CD4-positive, alpha-beta memory T cell (primary cell): ENCODE data around the gene ZBTB7A. TPM values are rescaled to one million over a fixed set of nuclear protein-coding genes. Genes with fewer than 3 reads are reported as not detected.

Source experiments
- CTCF ChIA-PET: fragments of 350-600 bp; sonication (Branson Sonifier 250); formaldehyde crosslinking; loops from one replicate; lab custom pipeline; 2021; ENCODE audit warnings: inconsistent platforms; ENCODE audit not compliant: partially characterized antibody; lab: Charles Lee
- POLR2A ChIA-PET: fragments of 350-600 bp; sonication (Branson Sonifier 250); formaldehyde crosslinking; loops from one replicate; lab custom pipeline; 2021; ENCODE audit not compliant: partially characterized antibody; lab: Charles Lee
- DNase-seq, 5 donors: peaks; one replicate each; pipeline versions ENCODE4 v3.0.0 to v3.0.0-alpha.2; 2020 to 2022; ENCODE audit warnings: mixed read lengths in 1 of 5
- H3K27ac ChIP-seq: one replicate; pipeline ENCODE4 v1.7.0; 2013; ENCODE audit warnings: low read depth, low read length
- H3K27me3 ChIP-seq: 2 replicates; pipeline ENCODE4 v1.7.0; 2013; ENCODE audit warnings: mild to moderate bottlenecking, low read length, moderate library complexity; ENCODE audit not compliant: insufficient read depth
- H3K36me3 ChIP-seq: 2 replicates; pipeline ENCODE4 v1.7.0; 2013; ENCODE audit warnings: mild to moderate bottlenecking, low read length, moderate library complexity; ENCODE audit not compliant: insufficient read depth
- H3K4me1 ChIP-seq: 2 replicates; pipeline ENCODE4 v1.7.0; 2013; ENCODE audit warnings: mild to moderate bottlenecking, low read length, moderate library complexity; ENCODE audit not compliant: insufficient read depth
- H3K4me3 ChIP-seq, 2 donors: one replicate each; pipeline ENCODE4 v1.7.0; 2013; ENCODE audit warnings: low read length in 2 of 2, mild to moderate bottlenecking in 1 of 2
- H3K9me3 ChIP-seq, 2 donors: one replicate each; pipeline ENCODE4 v1.7.0; 2013; ENCODE audit warnings: low read length in 2 of 2, control low read depth in 1 of 2; ENCODE audit not compliant: control insufficient read depth in 1 of 2
- H3K27ac Mint-ChIP-seq, 7 donors: one replicate each; pipeline ENCODE4 v1.8.0; 2020 to 2021; ENCODE audit warnings: mixed read lengths in 7 of 7, mild to moderate bottlenecking in 6 of 7, inconsistent platforms in 3 of 7, moderate library complexity in 3 of 7
- H3K27me3 Mint-ChIP-seq, 2 donors: one replicate each; pipeline ENCODE4 v1.8.0; 2020 to 2021; ENCODE audit warnings: mixed read lengths in 2 of 2
- H3K36me3 Mint-ChIP-seq, 2 donors: one replicate each; pipeline ENCODE4 v1.8.0; 2020 to 2021; ENCODE audit warnings: mixed read lengths in 2 of 2, inconsistent platforms in 1 of 2, mild to moderate bottlenecking in 1 of 2
- H3K4me1 Mint-ChIP-seq, 4 donors: one replicate each; pipeline ENCODE4 v1.8.0; 2020 to 2021; ENCODE audit warnings: mixed read lengths in 4 of 4, mild to moderate bottlenecking in 1 of 4
- H3K4me3 Mint-ChIP-seq, 8 donors: one replicate each; pipeline ENCODE4 v1.8.0; 2020 to 2021; ENCODE audit warnings: mixed read lengths in 8 of 8, mild to moderate bottlenecking in 7 of 8, moderate library complexity in 6 of 8, inconsistent platforms in 3 of 8
- H3K9me3 Mint-ChIP-seq, 8 donors: one replicate each; pipeline ENCODE4 v1.8.0; 2020 to 2021; ENCODE audit warnings: mixed read lengths in 8 of 8, mild to moderate bottlenecking in 5 of 8, inconsistent platforms in 3 of 8, moderate library complexity in 1 of 8
- intact Hi-C: fragments of 100-400 bp; cut with micrococcal nuclease; formaldehyde crosslinking; loops from one replicate; pipeline ENCODE4 v1.15.1; 2023
- polyA plus RNA-seq, 2 donors: library from polyadenylated mRNA; unstranded; fragments of 300-500 nt; fragmentation: Illumina TruSeq; gene quantifications; one replicate each; pipeline ENCODE4 v1.2.3, GENCODE V29; 2021
- total RNA-seq, 2 experiments: library from RNA; stranded (reverse); gene quantifications; one replicate each; pipeline ENCODE4 v1.2.3, GENCODE V29; 2021

The ZBTB7A gene
- total and polyA plus RNA-seq, 4 experiments from 2014 or later = 9.6 to 57.7 (median 52.6) TPM

- POLR2A ChIA-PET = interaction anchor here (0.7 to 1.3 kb wide), 3 partner anchors 21 to 34 kb away, joined by 3 to 5 read pairs (median 3); no protein-coding TSS in a partner anchor
- CTCF ChIA-PET = interaction anchor here (1.0 kb wide), 1 partner anchor 19 kb away, joined by 4 read pairs; no protein-coding TSS in a partner anchor
- Mint-ChIP-seq H3K27ac (peak overlapping the region in 4 of 7 donors; percentile 24 to 74 (median 33)), H3K4me1 (peaks cover 11 to 46% (median 31%) of the 10 kb centered on the region in 4 donors), H3K4me3 (no peak overlapping the region), H3K27me3 (no peaks in the 10 kb centered on the region), H3K36me3 (no peaks in the 10 kb centered on the region), H3K9me3 (no peaks in the 10 kb centered on the region)
- DNase-seq = no peak
- intact Hi-C loops = no loop called here
- Histone ChIP-seq H3K27me3 (no peaks in the 10 kb centered on the region), H3K4me1 (peaks cover 62% of the 10 kb centered on the region), H3K4me3 (no peak overlapping the region), H3K27ac (no peak overlapping the region), H3K36me3 (no peaks in the 10 kb centered on the region), H3K9me3 (no peaks in the 10 kb centered on the region)
Measured at GRCh38 chr19:4081441-4082129, 14.9 kb upstream of the ZBTB7A start.

GRCh38 chr19:4080473-4080872 is 13.8 kb upstream of the ZBTB7A start:
- intact Hi-C loops = no loop called here
- DNase-seq = no peak
- H3K4me1 ChIP-seq = peaks cover 51% of the 10 kb centered on the region
- H3K4me3 ChIP-seq = no peak overlapping the region
- no peaks in the 10 kb centered on the region for H3K36me3 ChIP-seq
- no peaks in the 10 kb centered on the region for H3K9me3 Mint-ChIP-seq
- no peaks in the 10 kb centered on the region for H3K36me3 Mint-ChIP-seq
- H3K27ac ChIP-seq = no peak overlapping the region
- no peaks in the 10 kb centered on the region for H3K9me3 ChIP-seq
- no peaks in the 10 kb centered on the region for H3K27me3 ChIP-seq
- H3K27me3 Mint-ChIP-seq = no peaks in the 10 kb centered on the region
- peaks cover 8 to 37% (median 24%) of the 10 kb centered on the region in 4 donors for H3K4me1 Mint-ChIP-seq
- peak overlapping the region in 5 of 7 donors; percentile 46 to 66 (median 48) for H3K27ac Mint-ChIP-seq
- POLR2A ChIA-PET = interaction anchor here (0.7 kb wide), 1 partner anchor 24 kb away, joined by 3 read pairs; no protein-coding TSS in a partner anchor
- CTCF ChIA-PET = interaction anchor here (1.0 kb wide), 1 partner anchor 20 kb away, joined by 4 read pairs; no protein-coding TSS in a partner anchor
- H3K4me3 Mint-ChIP-seq = no peak overlapping the region

GRCh38 chr19:4077800-4078684 is 11.3 kb upstream of the ZBTB7A start:
- Mint-ChIP-seq H3K27ac (peak overlapping the region; percentile 71 to 94 (median 92)), H3K27me3 (no peaks in the 10 kb centered on the region), H3K4me3 (peak overlapping the region; percentile 85 to 93 (median 88)), H3K36me3 (no peaks in the 10 kb centered on the region), H3K9me3 (no peaks in the 10 kb centered on the region), H3K4me1 (peaks cover 4 to 24% (median 17%) of the 10 kb centered on the region in 4 donors)
- Histone ChIP-seq H3K27ac (peak overlapping the region; percentile 65), H3K9me3 (no peaks in the 10 kb centered on the region), H3K4me3 (peak overlapping the region; percentile 64 to 65), H3K36me3 (no peaks in the 10 kb centered on the region), H3K4me1 (peaks cover 29% of the 10 kb centered on the region), H3K27me3 (no peaks in the 10 kb centered on the region)
- intact Hi-C loops = no loop called here
- ChIA-PET POLR2A (interaction anchor here (0.8 to 3.4 kb wide), 12 partner anchors 9 to 92 kb away, joined by 3 to 21 read pairs (median 4); partner anchors contain the start of genes EEF2, PIAS4 and ZBTB7A), CTCF (interaction anchor here (0.9 to 1.0 kb wide), 3 partner anchors 11 to 62 kb away, joined by 3 read pairs; no protein-coding TSS in a partner anchor)
- peak in 4 of 5 donors; percentile 34 to 59 (median 40) for DNase-seq

DNA sequence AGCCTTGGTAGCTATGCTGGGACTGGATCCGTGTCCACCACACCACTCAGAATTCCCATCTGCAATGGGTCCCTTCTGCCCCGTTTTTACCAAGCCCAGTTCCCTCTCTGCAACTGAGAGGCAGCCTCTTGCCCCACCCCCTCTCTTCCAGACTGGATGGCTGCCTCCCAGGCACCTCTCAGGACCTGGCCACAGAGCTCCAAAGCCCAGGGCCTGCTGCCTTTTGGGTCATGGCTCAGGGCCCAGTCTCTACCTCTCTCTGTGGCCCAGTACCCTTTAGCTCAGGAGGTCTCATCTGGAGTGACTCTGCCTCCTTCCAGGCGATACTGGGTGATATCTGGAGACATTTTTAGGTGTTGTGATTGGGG is 10.3 kb upstream of the ZBTB7A start:
- CTCF ChIA-PET = interaction anchor here (0.7 to 1.2 kb wide), 4 partner anchors 13 to 89 kb away, joined by 3 to 4 read pairs (median 3); no protein-coding TSS in a partner anchor
- H3K4me1 Mint-ChIP-seq = peaks cover 4 to 21% (median 15%) of the 10 kb centered on the region in 4 donors
- H3K4me1 ChIP-seq = peaks cover 21% of the 10 kb centered on the region
- no peaks in the 10 kb centered on the region for H3K9me3 Mint-ChIP-seq
- intact Hi-C loops = no loop called here
- no peaks in the 10 kb centered on the region for H3K27me3 Mint-ChIP-seq
- H3K27ac Mint-ChIP-seq = peak overlapping the region; percentile 6 to 92 (median 42)
- peak overlapping the region in 5 of 8 donors; percentile 1 to 93 (median 86) for H3K4me3 Mint-ChIP-seq
- H3K27ac ChIP-seq = no peak overlapping the region
- no peaks in the 10 kb centered on the region for H3K36me3 ChIP-seq
- H3K27me3 ChIP-seq = no peaks in the 10 kb centered on the region
- peak in 1 of 5 donors; percentile 5 for DNase-seq
- POLR2A ChIA-PET = interaction anchor here (0.8 to 3.4 kb wide), 9 partner anchors 8 to 91 kb away, joined by 3 to 21 read pairs (median 4); partner anchors contain the start of genes EEF2 and ZBTB7A
- no peaks in the 10 kb centered on the region for H3K9me3 ChIP-seq
- no peaks in the 10 kb centered on the region for H3K36me3 Mint-ChIP-seq
- H3K4me3 ChIP-seq = peak overlapping the region in 1 of 2 donors; percentile 65

GRCh38 chr19:4075373-4075772 is 8.7 kb upstream of the ZBTB7A start:
- peak overlapping the region in 3 of 7 donors; percentile 36 to 66 (median 48) for H3K27ac Mint-ChIP-seq
- H3K4me3 ChIP-seq = no peak overlapping the region

GRCh38 chr19:4071610-4072009 is 4.9 kb upstream of the ZBTB7A start:
- CTCF ChIA-PET = interaction anchor here (1.1 kb wide), 1 partner anchor 18 kb away, joined by 3 read pairs; no protein-coding TSS in a partner anchor
- no peaks in the 10 kb centered on the region for H3K27me3 Mint-ChIP-seq
- no peaks in the 10 kb centered on the region for H3K9me3 ChIP-seq
- H3K36me3 Mint-ChIP-seq = peaks cover 0 to 3% of the 10 kb centered on the region in 2 donors
- no peak overlapping the region for H3K4me3 Mint-ChIP-seq
- no peak overlapping the region for H3K27ac ChIP-seq
- POLR2A ChIA-PET = interaction anchor here (3.0 kb wide), 1 partner anchor 33 kb away, joined by 17 read pairs; no protein-coding TSS in a partner anchor
- DNase-seq = peak in 1 of 5 donors; percentile 24
- H3K4me1 ChIP-seq = peaks cover 26% of the 10 kb centered on the region
- no peaks in the 10 kb centered on the region for H3K27me3 ChIP-seq
- H3K36me3 ChIP-seq = no peaks in the 10 kb centered on the region
- intact Hi-C loops = no loop called here
- H3K27ac Mint-ChIP-seq = no peak overlapping the region
- H3K9me3 Mint-ChIP-seq = no peaks in the 10 kb centered on the region
- H3K4me3 ChIP-seq = no peak overlapping the region
- peaks cover 18 to 34% (median 26%) of the 10 kb centered on the region in 4 donors for H3K4me1 Mint-ChIP-seq

More at GRCh38 chr19:4075373-4075772, 8.7 kb upstream of the ZBTB7A start:
- DNase-seq = no peak
- Histone ChIP-seq H3K36me3 (no peaks in the 10 kb centered on the region), H3K4me1 (peaks cover 18% of the 10 kb centered on the region), H3K27me3 (no peaks in the 10 kb centered on the region), H3K9me3 (no peaks in the 10 kb centered on the region), H3K27ac (no peak overlapping the region)
- H3K4me3 Mint-ChIP-seq = peak overlapping the region in 4 of 8 donors; percentile 30 to 77 (median 56)
- POLR2A ChIA-PET = no interaction called here
- no peaks in the 10 kb centered on the region for H3K27me3 Mint-ChIP-seq
- no peaks in the 10 kb centered on the region for H3K36me3 Mint-ChIP-seq
- intact Hi-C loops = no loop called here
- H3K9me3 Mint-ChIP-seq = no peaks in the 10 kb centered on the region
- CTCF ChIA-PET = no interaction called here
- H3K4me1 Mint-ChIP-seq = peaks cover 4 to 22% (median 15%) of the 10 kb centered on the region in 4 donors
